Stimulated activated CD4-positive, alpha-beta T cell treated with anti-CD3 and anti-CD28 coated beads, Interleukin-4, amount 100 ng/mL, for 48 hours (primary cell): Measurements from ENCODE around the gene DLEU7.

Source experiments
- DNase-seq, 2 donors: peaks; one replicate each; pipeline ENCODE4 v3.0.0-alpha.2; 2020; ENCODE audit warnings: low read depth in 2 of 2

The DLEU7 gene

GRCh38 chr13:50793026-50793425 lies 50.5 kb downstream of the DLEU7 start:
- no peak for DNase-seq

DNA sequence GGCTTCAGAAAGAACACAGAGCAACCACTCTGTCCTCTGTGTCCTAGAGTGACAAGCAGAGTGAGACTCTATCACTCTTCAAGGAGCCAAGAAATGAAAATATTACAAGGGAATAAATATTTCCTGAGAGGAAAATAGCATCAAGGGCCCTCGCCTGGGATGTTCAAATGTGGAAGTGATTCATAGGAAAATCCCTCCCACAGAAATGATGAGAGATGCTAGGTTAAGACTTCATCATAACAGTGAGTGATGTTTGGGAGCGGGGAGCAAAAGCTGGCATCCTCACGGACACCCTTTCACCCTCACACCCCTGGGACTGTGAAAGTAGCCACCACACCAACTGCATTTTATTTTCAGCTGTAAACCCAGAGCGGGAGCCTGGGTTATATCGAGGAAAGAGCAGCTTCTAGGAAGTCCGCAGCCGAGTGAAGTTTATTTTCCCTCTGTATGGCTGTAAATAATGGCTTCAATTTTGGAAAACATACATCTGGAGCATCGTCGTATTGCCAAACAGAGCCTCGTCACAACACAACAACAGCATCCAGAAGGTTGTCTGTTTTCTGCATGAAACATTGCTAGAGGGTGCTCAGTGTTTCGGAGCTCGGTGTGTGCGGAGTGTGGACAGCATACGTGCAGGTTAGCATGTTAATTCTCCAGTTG lies 54.8 kb downstream of the DLEU7 start:
- DNase-seq, result no peak

GRCh38 chr13:50787316-50788195 lies 55.9 kb downstream of the DLEU7 start:
- DNase-seq, result no peak

DNA sequence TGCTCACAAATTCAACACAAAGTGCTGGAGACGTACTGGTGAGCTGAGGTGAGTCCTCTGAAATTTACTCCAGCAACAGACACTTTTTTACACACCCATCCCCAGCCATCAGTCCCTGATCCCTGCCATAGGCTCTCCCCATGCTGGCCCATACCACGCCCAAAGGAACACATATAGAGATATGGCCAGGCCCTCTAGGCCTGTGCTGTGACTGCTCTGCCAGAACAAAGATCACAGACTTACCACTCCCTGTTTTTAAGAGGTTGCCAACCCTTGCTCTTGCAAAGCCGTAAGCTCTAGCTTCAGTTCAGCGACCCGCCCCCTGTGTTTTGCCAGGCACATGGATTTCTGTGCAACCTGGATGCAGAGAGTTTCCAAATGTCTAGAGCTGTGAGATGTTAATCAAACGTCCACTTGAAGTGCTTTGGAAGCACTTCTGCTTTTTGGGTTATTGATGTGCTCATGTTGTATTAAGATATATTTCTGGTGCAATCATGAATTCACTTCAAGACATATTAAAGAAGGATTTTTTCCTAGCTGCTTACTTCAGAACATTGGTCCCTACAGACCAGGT lies 59.7 kb downstream of the DLEU7 start:
- DNase-seq, result no peak

DNA sequence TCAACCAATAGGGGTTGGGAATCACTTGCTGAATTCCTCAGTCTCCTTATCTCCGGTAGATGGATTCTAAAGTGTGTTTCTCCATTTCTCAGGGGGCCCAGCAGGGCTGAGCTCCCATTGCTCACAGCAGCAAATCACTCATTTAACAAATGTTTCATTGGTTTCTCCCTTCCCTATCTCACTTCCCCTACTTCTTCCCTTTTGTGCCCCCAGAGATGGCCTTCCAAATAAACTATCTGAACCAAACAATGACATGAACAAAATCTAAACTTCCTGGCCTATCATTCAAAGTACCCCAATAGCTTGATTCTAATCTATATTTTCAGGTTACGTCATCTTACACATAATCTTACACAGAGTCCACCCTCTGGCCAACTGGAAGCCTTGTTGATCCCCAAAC lies 60.4 kb downstream of the DLEU7 start:
- no peak for DNase-seq

- DNase-seq, result no peak
Observed at GRCh38 chr13:50780201-50781015, 63.1 kb downstream of the DLEU7 start.

DNA sequence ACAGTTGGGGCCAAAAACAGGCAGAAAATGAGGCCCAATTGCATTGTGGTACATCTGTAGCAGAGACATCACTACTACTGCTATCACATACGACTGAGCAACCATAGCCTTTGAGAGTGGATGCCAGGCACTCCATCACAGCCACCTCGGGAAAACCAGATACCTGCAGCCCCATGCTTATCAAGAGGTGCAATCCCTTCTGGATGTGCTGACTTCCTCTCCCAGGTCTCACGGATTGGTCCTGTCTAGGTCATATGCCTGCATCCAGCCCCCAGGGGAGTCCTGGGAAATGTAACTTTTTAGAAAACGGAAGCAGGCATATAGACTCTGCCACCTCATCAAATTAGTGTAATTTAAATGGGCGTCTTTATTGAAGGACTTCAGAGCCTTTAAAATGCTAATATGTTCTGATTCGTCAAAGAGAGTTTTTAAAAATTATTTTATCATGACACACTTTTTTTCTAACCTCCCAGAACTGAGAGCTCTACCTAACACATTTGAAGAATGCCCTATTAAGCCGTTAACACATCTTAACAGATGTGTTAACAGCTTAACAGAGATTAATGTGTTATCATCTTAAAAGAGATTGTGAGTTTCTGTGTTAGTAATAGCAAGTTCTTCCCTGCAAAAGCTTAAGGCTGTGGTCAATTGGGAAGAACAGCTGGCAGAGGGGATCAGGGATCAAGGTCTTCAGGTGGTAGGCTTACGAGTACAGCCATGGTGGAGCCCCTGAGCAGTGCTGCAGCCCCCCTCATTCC lies 63.9 kb downstream of the DLEU7 start:
- no peak for DNase-seq
